Trophoblast cell (in vitro differentiated cells and primary cell): Measurements from ENCODE around the gene N4BP2.

Experiments used
- DNase-seq, 2 donors: peaks; one replicate each; pipeline ENCODE4 v3.0.0-alpha.2; 2016
- H2AFZ ChIP-seq: 2 replicates; pipeline ENCODE4 v1.6.1; 2013; ENCODE audit warnings: low read length, moderate library complexity, mild to moderate bottlenecking; ENCODE audit not compliant: insufficient read depth, poor library complexity
- H2AK5ac ChIP-seq: 2 replicates; pipeline ENCODE4 v1.6.1; 2013; ENCODE audit warnings: mild to moderate bottlenecking, low read length
- H2BK120ac ChIP-seq: 2 replicates; pipeline ENCODE4 v1.6.1; 2013; ENCODE audit warnings: low read length, mild to moderate bottlenecking, moderate library complexity; ENCODE audit not compliant: insufficient read depth, poor library complexity
- H2BK12ac ChIP-seq: 2 replicates; pipeline ENCODE4 v1.6.1; 2013; ENCODE audit warnings: mild to moderate bottlenecking, low read length, moderate library complexity
- H2BK5ac ChIP-seq: 2 replicates; pipeline ENCODE4 v1.6.1; 2013; ENCODE audit warnings: low read length, low read depth, moderate library complexity, mild to moderate bottlenecking; ENCODE audit not compliant: poor library complexity
- H3K14ac ChIP-seq: 2 replicates; pipeline ENCODE4 v1.6.1; 2013; ENCODE audit warnings: mild to moderate bottlenecking, low read length
- H3K18ac ChIP-seq: 2 replicates; pipeline ENCODE4 v1.6.1; 2013; ENCODE audit warnings: mild to moderate bottlenecking, low read length
- H3K23ac ChIP-seq: 2 replicates; pipeline ENCODE4 v1.6.1; 2013; ENCODE audit warnings: low read length
- H3K27ac ChIP-seq: 2 replicates; pipeline ENCODE4 v1.5.1; 2013; ENCODE audit warnings: low read depth, mild to moderate bottlenecking, inconsistent platforms, low read length, moderate library complexity
- H3K27me3 ChIP-seq: 2 replicates; pipeline ENCODE4 v1.6.1; 2013; ENCODE audit warnings: inconsistent platforms, mild to moderate bottlenecking, low read length, moderate library complexity; ENCODE audit not compliant: insufficient read depth
- H3K36me3 ChIP-seq, 2 experiments: 1 replicate in 1 of 2; 2 replicates in 1 of 2; pipeline ENCODE4 v1.6.1; 2013; ENCODE audit warnings: low read length in 2 of 2, mild to moderate bottlenecking in 2 of 2, moderate library complexity in 1 of 2; ENCODE audit not compliant: insufficient read depth in 2 of 2, control insufficient read depth in 1 of 2
- H3K4ac ChIP-seq: 2 replicates; pipeline ENCODE4 v1.6.1; 2013; ENCODE audit warnings: low read depth, mild to moderate bottlenecking, low read length, moderate library complexity
- H3K4me1 ChIP-seq, 2 experiments: 1 replicate in 1 of 2; 2 replicates in 1 of 2; pipeline ENCODE4 v1.6.1; 2013; ENCODE audit warnings: low read length in 2 of 2, mild to moderate bottlenecking in 2 of 2, moderate library complexity in 1 of 2; ENCODE audit not compliant: insufficient read depth in 2 of 2, control insufficient read depth in 1 of 2
- H3K4me2 ChIP-seq: 2 replicates; pipeline ENCODE4 v1.6.1; 2013; ENCODE audit warnings: inconsistent platforms, mild to moderate bottlenecking, low read length, moderate library complexity
- H3K4me3 ChIP-seq: 2 replicates; pipeline ENCODE4 v1.5.1; 2013; ENCODE audit warnings: mild to moderate bottlenecking, low read depth, low read length, inconsistent platforms
- H3K79me1 ChIP-seq: one replicate; pipeline ENCODE4 v1.6.1; 2013; ENCODE audit warnings: low read length
- H3K79me2 ChIP-seq: 2 replicates; pipeline ENCODE4 v1.6.1; 2013; ENCODE audit warnings: low read length, mild to moderate bottlenecking; ENCODE audit not compliant: control insufficient read depth, insufficient read depth, poor library complexity
- H3K9ac ChIP-seq: 2 replicates; pipeline ENCODE4 v1.6.1; 2013; ENCODE audit warnings: mild to moderate bottlenecking, low read length
- H3K9me3 ChIP-seq: 2 replicates; pipeline ENCODE4 v1.6.1; 2013; ENCODE audit warnings: low read depth, mild to moderate bottlenecking, control low read depth, inconsistent platforms, low read length; ENCODE audit not compliant: insufficient read depth
- H4K12ac ChIP-seq: 2 replicates; pipeline ENCODE4 v1.6.1; 2013; ENCODE audit warnings: low read depth, mild to moderate bottlenecking, low read length, moderate library complexity
- H4K8ac ChIP-seq: 2 replicates; pipeline ENCODE4 v1.6.1; 2013; ENCODE audit warnings: low read depth, mild to moderate bottlenecking, low read length, moderate library complexity
- H4K91ac ChIP-seq: one replicate; pipeline ENCODE4 v1.6.1; 2013; ENCODE audit warnings: low read depth, mild to moderate bottlenecking, low read length, moderate library complexity
- WGBS: extraction: QIAGEN DNeasy Blood & Tissue Kit; methylation state at CpG from one replicate; pipeline ENCODE4 v1.1.7; 2013; ENCODE audit warnings: missing lambda C conversion rate; ENCODE audit not compliant: insufficient read length, insufficient coverage; ENCODE audit errors: extremely low coverage; 5-methylcytosine and 5-hydroxymethylcytosine counted together

Gene N4BP2

DNA sequence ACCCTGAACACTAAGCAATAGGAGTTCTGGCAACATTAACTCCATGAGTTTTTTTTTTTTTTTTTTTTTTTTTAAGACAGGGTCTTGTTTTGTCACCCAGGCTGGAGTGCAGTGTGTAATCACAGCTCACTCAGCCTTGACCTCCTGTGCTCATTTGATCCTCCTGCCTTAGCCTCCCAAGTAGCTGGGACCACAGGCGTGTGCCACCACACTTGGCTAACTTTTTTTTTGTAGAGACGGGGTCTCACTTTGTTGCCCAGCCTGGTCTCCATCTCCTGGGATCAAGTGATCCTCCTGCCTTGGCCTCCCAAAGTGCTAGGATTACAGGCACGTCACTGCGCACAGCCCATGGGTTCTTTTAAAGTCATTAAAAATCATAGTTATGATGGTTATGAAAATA lies 145.2 kb downstream of the N4BP2 start:
- no peaks in the 10 kb centered on the region for H3K79me1 ChIP-seq
- H3K23ac ChIP-seq, result no peak overlapping the region
- no peak overlapping the region for H4K91ac ChIP-seq
- no peaks in the 10 kb centered on the region for H3K27me3 ChIP-seq
- H3K9me3 ChIP-seq, result no peaks in the 10 kb centered on the region
- H3K14ac ChIP-seq, result no peak overlapping the region
- no peak overlapping the region for H4K8ac ChIP-seq
- no peak overlapping the region for H3K18ac ChIP-seq
- no peak overlapping the region for H3K27ac ChIP-seq
- no peak overlapping the region for H3K4ac ChIP-seq
- H2BK120ac ChIP-seq, result no peak overlapping the region
- H4K12ac ChIP-seq, result no peak overlapping the region
- no peaks in the 10 kb centered on the region for H3K36me3 ChIP-seq
- no peak overlapping the region for H2AK5ac ChIP-seq
- WGBS, result no CpG with 5 or more reads among the region's 4 CpGs
- H3K4me3 ChIP-seq, result no peak overlapping the region
- DNase-seq, result no peak
- H3K79me2 ChIP-seq, result no peaks in the 10 kb centered on the region
- no peak overlapping the region for H3K4me2 ChIP-seq
- no peak overlapping the region for H3K9ac ChIP-seq
- no peak overlapping the region for H2BK12ac ChIP-seq
- no peak overlapping the region for H2AFZ ChIP-seq
- H2BK5ac ChIP-seq, result no peak overlapping the region
- H3K4me1 ChIP-seq, result peaks cover 3 to 6% of the 10 kb centered on the region in 2 experiments

DNA sequence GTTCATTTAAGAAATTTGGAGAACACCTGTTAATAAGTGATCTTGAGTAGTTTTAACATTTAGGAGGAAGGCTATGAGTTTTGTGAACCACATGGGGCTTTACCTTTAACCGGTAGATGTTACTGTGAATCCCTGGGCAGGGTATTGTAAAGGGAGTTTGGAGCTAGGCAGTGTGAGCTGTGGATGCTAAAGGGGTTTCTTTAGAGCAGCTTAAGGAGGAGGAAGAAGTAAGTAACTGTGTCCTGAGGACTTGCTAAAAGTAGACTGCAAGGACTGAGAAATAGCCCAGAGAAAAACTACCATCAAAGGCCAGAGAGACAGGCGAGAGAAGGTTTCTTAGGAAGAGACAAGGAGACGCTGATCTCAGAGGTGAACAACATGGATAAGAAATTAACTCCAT lies 145.8 kb downstream of the N4BP2 start:
- WGBS, result no CpG with 5 or more reads among the region's 3 CpGs

DNA sequence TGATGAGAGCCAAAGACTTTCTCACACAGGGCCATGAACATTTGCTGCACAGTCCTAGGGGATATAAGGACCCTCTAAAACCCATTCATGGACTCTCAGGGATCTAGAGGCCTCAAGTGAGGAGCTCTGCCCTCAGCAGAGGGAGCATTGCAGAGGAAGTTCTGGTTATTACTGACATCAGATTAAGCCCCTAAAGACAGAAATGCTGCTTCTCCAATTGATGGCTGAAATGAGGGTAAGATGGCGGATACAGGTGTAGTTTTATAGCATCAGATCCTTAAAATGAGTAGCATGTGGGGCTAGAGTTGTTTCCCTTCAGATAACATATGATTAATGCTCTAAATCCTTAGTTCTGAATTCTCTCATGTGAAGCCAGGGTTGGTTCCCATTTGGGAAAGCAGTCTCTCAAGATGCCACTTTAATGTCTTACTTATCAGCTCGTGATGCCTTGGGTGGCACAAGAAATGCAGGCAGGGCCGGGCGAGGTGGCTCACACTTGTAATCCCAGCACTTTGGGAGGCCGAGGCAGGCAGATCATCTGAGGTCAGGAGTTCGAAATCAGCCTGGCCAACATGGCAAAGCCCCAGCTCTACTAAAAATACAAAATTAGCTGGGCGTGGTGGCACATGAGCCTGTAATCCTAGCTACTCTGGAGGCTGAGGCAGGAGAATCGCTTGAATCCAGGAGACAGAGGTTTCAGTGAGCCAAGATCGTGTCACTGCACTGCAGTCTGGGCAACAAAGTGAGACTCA lies 148.0 kb downstream of the N4BP2 start:
- no peak overlapping the region for H3K4me3 ChIP-seq
- H3K36me3 ChIP-seq, result no peaks in the 10 kb centered on the region

More for the DNA sequence above, 145.8 kb downstream of the N4BP2 start:
- Histone ChIP-seq H3K79me1 (no peaks in the 10 kb centered on the region), H3K9me3 (no peaks in the 10 kb centered on the region), H3K27ac (no peak overlapping the region), H3K23ac (no peak overlapping the region), H2BK5ac (no peak overlapping the region), H3K4me1 (peaks cover 3 to 6% of the 10 kb centered on the region in 2 experiments), H3K9ac (no peak overlapping the region), H2AK5ac (no peak overlapping the region), H3K27me3 (no peaks in the 10 kb centered on the region), H3K79me2 (no peaks in the 10 kb centered on the region), H2AFZ (no peak overlapping the region), H3K18ac (no peak overlapping the region), H3K4me2 (no peak overlapping the region), H4K12ac (no peak overlapping the region), H4K8ac (no peak overlapping the region), H2BK12ac (no peak overlapping the region), H3K4me3 (no peak overlapping the region), H4K91ac (no peak overlapping the region), H3K4ac (no peak overlapping the region), H2BK120ac (no peak overlapping the region), H3K14ac (no peak overlapping the region), H3K36me3 (no peaks in the 10 kb centered on the region)
- no peak for DNase-seq

DNA sequence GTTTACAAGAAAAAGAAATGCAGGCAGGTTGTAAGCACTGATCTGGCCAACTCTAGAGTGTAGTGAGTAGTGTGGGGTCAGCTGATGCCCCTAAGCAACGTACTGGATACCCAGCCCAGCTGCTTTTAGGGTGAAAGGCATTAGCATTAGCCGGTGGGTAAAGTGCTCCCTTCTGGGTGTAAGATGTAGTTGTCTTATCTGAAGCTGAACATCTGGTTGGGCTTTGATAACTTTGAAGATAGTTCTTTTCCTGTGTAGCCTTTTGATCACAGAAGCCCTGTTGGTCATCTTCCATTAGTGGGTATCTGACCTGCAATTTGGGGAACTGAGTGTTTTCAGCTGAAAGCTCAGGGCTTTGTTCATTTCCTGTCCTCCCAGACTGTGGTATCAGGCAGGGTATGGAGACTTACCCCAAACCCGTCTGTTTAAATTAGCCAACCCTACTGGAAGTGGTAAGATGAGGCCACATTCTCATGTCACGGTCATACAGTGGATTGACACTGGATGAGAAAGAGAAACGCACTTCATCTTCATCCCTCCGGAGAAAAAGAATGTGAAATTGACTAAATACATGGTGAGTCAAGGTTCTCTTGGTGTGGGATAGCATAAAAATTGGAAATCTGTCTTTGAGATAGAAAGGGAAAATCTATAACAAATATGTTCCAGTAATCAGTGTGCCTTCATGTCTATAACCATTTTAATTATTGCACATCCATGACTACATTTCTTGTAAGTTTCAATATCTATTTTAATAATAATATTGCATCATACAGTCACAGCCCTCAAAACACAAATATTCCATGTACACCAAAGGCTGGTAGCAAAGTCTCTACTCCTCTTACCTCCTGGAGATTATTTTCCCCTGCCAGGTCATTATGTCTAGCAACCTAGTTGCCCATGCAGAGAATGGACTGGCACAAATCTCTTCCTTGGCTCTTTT lies 148.9 kb downstream of the N4BP2 start:
- no peak overlapping the region for H4K91ac ChIP-seq
- no peak overlapping the region for H3K4me2 ChIP-seq
- H3K4me1 ChIP-seq, result no peaks in the 10 kb centered on the region
- H4K12ac ChIP-seq, result no peak overlapping the region
- DNase-seq, result peak in 1 of 2 donors; percentile 11
- no peak overlapping the region for H3K14ac ChIP-seq
- no peak overlapping the region for H4K8ac ChIP-seq
- no peaks in the 10 kb centered on the region for H3K79me2 ChIP-seq
- H2AFZ ChIP-seq, result no peak overlapping the region
- H3K9ac ChIP-seq, result no peak overlapping the region
- H2BK5ac ChIP-seq, result no peak overlapping the region
- H3K27me3 ChIP-seq, result no peaks in the 10 kb centered on the region
- no peak overlapping the region for H3K27ac ChIP-seq
- H2BK120ac ChIP-seq, result no peak overlapping the region
- no peak overlapping the region for H2BK12ac ChIP-seq
- H3K36me3 ChIP-seq, result no peaks in the 10 kb centered on the region
- H3K18ac ChIP-seq, result no peak overlapping the region
- H3K9me3 ChIP-seq, result no peaks in the 10 kb centered on the region
- H3K4me3 ChIP-seq, result no peak overlapping the region
- no CpG with 5 or more reads among the region's 6 CpGs for WGBS
- H3K79me1 ChIP-seq, result no peaks in the 10 kb centered on the region
- no peak overlapping the region for H2AK5ac ChIP-seq
- H3K4ac ChIP-seq, result no peak overlapping the region
- no peak overlapping the region for H3K23ac ChIP-seq

More for the DNA sequence above, 148.0 kb downstream of the N4BP2 start:
- Histone ChIP-seq H2AK5ac (no peak overlapping the region), H2BK120ac (no peak overlapping the region), H2BK12ac (no peak overlapping the region), H3K18ac (no peak overlapping the region), H3K4me1 (no peaks in the 10 kb centered on the region), H4K12ac (no peak overlapping the region), H2BK5ac (no peak overlapping the region), H3K9ac (no peak overlapping the region), H3K27ac (no peak overlapping the region), H2AFZ (no peak overlapping the region), H3K79me1 (no peaks in the 10 kb centered on the region), H4K8ac (no peak overlapping the region), H4K91ac (no peak overlapping the region), H3K27me3 (no peaks in the 10 kb centered on the region), H3K4ac (no peak overlapping the region), H3K14ac (no peak overlapping the region), H3K79me2 (no peaks in the 10 kb centered on the region), H3K9me3 (no peaks in the 10 kb centered on the region), H3K4me2 (no peak overlapping the region), H3K23ac (no peak overlapping the region)
- no CpG with 5 or more reads among the region's 9 CpGs for WGBS
- no peak for DNase-seq
